Esophagus mucosa (tissue), 1 donor: ENCODE results near the gene DHX57. TPM values are rescaled to one million over a fixed set of nuclear protein-coding genes. Genes with fewer than 3 reads are reported as not detected.
A peak's percentile ranks its signal among the peaks of the same experiment; 100 is the strongest.

Experiments used
- ATAC-seq: fragments of 200-7000 bp; cut with Tn5 transposase; one replicate; pipeline ENCODE4 v1.9.1; 2020
- total RNA-seq: library from RNA; stranded (reverse); gene quantifications from one replicate; pipeline ENCODE4 v1.2.4, GENCODE V29; 2023
- donor health status: DM: yes; HTN: yes; CAD: no.

Gene DHX57
- total RNA-seq, 1 donor from 2014 or later = 9.0 TPM

GRCh38 chr2:38750011-38750890 lies 125.5 kb downstream of the DHX57 start:
- ATAC-seq = peak; percentile 75

GRCh38 chr2:38748943-38749804 lies 126.6 kb downstream of the DHX57 start:
- no peak for ATAC-seq

- ATAC-seq = no peak
Observed at GRCh38 chr2:38748391-38748790, 127.3 kb downstream of the DHX57 start.

GRCh38 chr2:38747819-38748218 lies 127.9 kb downstream of the DHX57 start:
- no peak for ATAC-seq

Other genes starting within 250 kb of the DHX57 start
- gene GALM, start 209.8 kb downstream of the DHX57 start, total RNA-seq = 2.2 TPM
- 96.2 TPM for gene SRSF7, start 124.6 kb downstream of the DHX57 start, total RNA-seq
- 7.9 TPM for gene GEMIN6, start 97.7 kb downstream of the DHX57 start, total RNA-seq
- 11.2 TPM for gene MORN2, start within 50 bp of the DHX57 start, total RNA-seq
- gene ARHGEF33, start 13.9 kb upstream of the DHX57 start, total RNA-seq = not detected
- 19.6 TPM for gene SOS1, start 245.1 kb upstream of the DHX57 start, total RNA-seq